NCI-H2029 treated with DMSO at 0.1 percent for 48 hours (cell line): ENCODE measurements around the gene RFX7.
A peak's percentile ranks its signal among the peaks of the same experiment; 100 is the strongest.

Experiments
- DNase-seq: peaks from one replicate; lab custom pipeline; 2025; lab: John Stamatoyannopoulos, UW

The RFX7 gene

GRCh38 chr15:56244038-56244810 lies 545 bp upstream of the RFX7 start:
- no peak for DNase-seq

- DNase-seq, result no peak
Measured at GRCh38 chr15:56242576-56243162, 1.0 kb downstream of the RFX7 start.

GRCh38 chr15:56241374-56242105 lies 2.1 kb downstream of the RFX7 start:
- DNase-seq, result no peak

GRCh38 chr15:56240390-56240789 lies 3.3 kb downstream of the RFX7 start:
- no peak for DNase-seq

GRCh38 chr15:56236197-56236596 lies 7.5 kb downstream of the RFX7 start:
- DNase-seq, result no peak

GRCh38 chr15:56234804-56235203 lies 8.9 kb downstream of the RFX7 start:
- no peak for DNase-seq

GRCh38 chr15:56233549-56233948 lies 10.1 kb downstream of the RFX7 start:
- DNase-seq, result no peak

GRCh38 chr15:56232058-56232457 lies 11.6 kb downstream of the RFX7 start:
- DNase-seq, result no peak

- DNase-seq, result no peak
Measured at GRCh38 chr15:56228854-56229253, 14.8 kb downstream of the RFX7 start.

- no peak for DNase-seq
Measured at GRCh38 chr15:56228352-56228751, 15.3 kb downstream of the RFX7 start.

- no peak for DNase-seq
Measured at GRCh38 chr15:56227780-56228179, 15.9 kb downstream of the RFX7 start.

GRCh38 chr15:56227306-56227705 lies 16.4 kb downstream of the RFX7 start:
- no peak for DNase-seq

- no peak for DNase-seq
Measured at GRCh38 chr15:56225520-56225919, 18.2 kb downstream of the RFX7 start.

- no peak for DNase-seq
Measured at GRCh38 chr15:56222302-56222701, 21.4 kb downstream of the RFX7 start.

- no peak for DNase-seq
Measured at GRCh38 chr15:56217341-56217740, 26.3 kb downstream of the RFX7 start.

GRCh38 chr15:56215769-56216168 lies 27.9 kb downstream of the RFX7 start:
- peak; percentile 31 for DNase-seq

GRCh38 chr15:56211960-56212550 lies 31.6 kb downstream of the RFX7 start:
- DNase-seq, result no peak

GRCh38 chr15:56211064-56211463 lies 32.6 kb downstream of the RFX7 start:
- no peak for DNase-seq

- no peak for DNase-seq
Measured at GRCh38 chr15:56208641-56209155, 35.0 kb downstream of the RFX7 start.

GRCh38 chr15:56208185-56208584 lies 35.5 kb downstream of the RFX7 start:
- no peak for DNase-seq

GRCh38 chr15:56207711-56208110 lies 36.0 kb downstream of the RFX7 start:
- no peak for DNase-seq

GRCh38 chr15:56207092-56207491 lies 36.6 kb downstream of the RFX7 start:
- DNase-seq, result no peak
